CD4-positive, alpha-beta T cell treated with Interleukin-21 for 1 hour (primary cell): Measurements from ENCODE around the gene INS.
"Not testable (repeated sequence)": the region's sequence is repeated elsewhere in the genome, so short reads cannot be mapped to it uniquely, and the experiment has no call there.

Experiments used
- DNase-seq: peaks from one replicate; pipeline ENCODE4 v3.0.0-alpha.2; 2020

The INS gene

GRCh38 chr11:2130881-2131352 lies 30.1 kb downstream of the INS start:
- DNase-seq = no peak

GRCh38 chr11:2129699-2130366 lies 31.2 kb downstream of the INS start:
- no peak for DNase-seq

- DNase-seq = no peak
These were observed 31.7 kb downstream of the INS start for GRCh38 chr11:2129308-2129698.

- no peak for DNase-seq
These were observed 32.3 kb downstream of the INS start for GRCh38 chr11:2128511-2129307.

- DNase-seq = no peak
These were observed 32.9 kb downstream of the INS start for GRCh38 chr11:2128130-2128510.

- DNase-seq = no peak
These were observed 33.4 kb downstream of the INS start for GRCh38 chr11:2127482-2128129.

- no peak for DNase-seq
These were observed 34.4 kb downstream of the INS start for GRCh38 chr11:2126520-2127085.

GRCh38 chr11:2124736-2125484 lies 36.1 kb downstream of the INS start:
- not testable (repeated sequence) for DNase-seq

- no peak for DNase-seq
These were observed 37.4 kb downstream of the INS start for GRCh38 chr11:2123628-2123960.

- DNase-seq = no peak
These were observed 37.9 kb downstream of the INS start for GRCh38 chr11:2122907-2123627.

GRCh38 chr11:2122222-2122906 lies 38.6 kb downstream of the INS start:
- DNase-seq = no peak

- no peak for DNase-seq
These were observed 39.5 kb downstream of the INS start for GRCh38 chr11:2121227-2122130.

- no peak for DNase-seq
These were observed 40.5 kb downstream of the INS start for GRCh38 chr11:2120359-2121100.

GRCh38 chr11:2118677-2119076 lies 42.3 kb downstream of the INS start:
- DNase-seq = no peak

- no peak for DNase-seq
These were observed 44.3 kb downstream of the INS start for GRCh38 chr11:2116680-2117079.

- DNase-seq = no peak
These were observed 45.7 kb downstream of the INS start for GRCh38 chr11:2115308-2115707.

- no peak for DNase-seq
These were observed 46.4 kb downstream of the INS start for GRCh38 chr11:2114430-2115241.

- DNase-seq = no peak
These were observed 47.2 kb downstream of the INS start for GRCh38 chr11:2113776-2114175.

- DNase-seq = no peak
These were observed 50.5 kb downstream of the INS start for GRCh38 chr11:2110521-2110920.
